VCaP (cell line): ENCODE measurements around the gene PDIA3.

Experiments used
- H3K27ac ChIP-seq: fragments of 450-650 bp; 2 replicates; pipeline ENCODE4 v1.5.1; 2017
- CTCF ChIP-seq: fragments of 450-650 bp; conservative IDR thresholded peaks from 2 replicates; pipeline ENCODE4 v1.5.1; 2017; ENCODE audit warnings: mild to moderate bottlenecking, moderate library complexity

The PDIA3 gene

GRCh38 chr15:43791993-43792760 is 45.9 kb downstream of the PDIA3 start, which contains the start of gene SERF2:
Gene SERF2 (plus strand): TSS chr15:43792320. CDS start chr15:43792377, 57 bp downstream.
- no peak for TF ChIP-seq CTCF
- peak within 1 kb of the TSS; percentile 93 for H3K27ac ChIP-seq

- no peak for TF ChIP-seq CTCF
- H3K27ac ChIP-seq: peak overlapping the region; percentile 93
Measured at GRCh38 chr15:43792761-43793476, 46.7 kb downstream of the PDIA3 start.

- peak overlapping the region; percentile 93 for H3K27ac ChIP-seq
- TF ChIP-seq CTCF: no peak
Measured at GRCh38 chr15:43793647-43794046, 47.4 kb downstream of the PDIA3 start.

- peak overlapping the region; percentile 93 for H3K27ac ChIP-seq
- TF ChIP-seq CTCF: no peak
Measured at GRCh38 chr15:43794269-43795037, 48.2 kb downstream of the PDIA3 start.

GRCh38 chr15:43795197-43795596 is 49.0 kb downstream of the PDIA3 start:
- TF ChIP-seq CTCF: no peak
- H3K27ac ChIP-seq: peak overlapping the region; percentile 93

- no peak for TF ChIP-seq CTCF
- peak overlapping the region; percentile 93; the same call in 1 of the 2 replicates for H3K27ac ChIP-seq
Measured at GRCh38 chr15:43795997-43796396, 49.8 kb downstream of the PDIA3 start.

- H3K27ac ChIP-seq: peak overlapping the region; percentile 93; the same call in 1 of the 2 replicates
- TF ChIP-seq CTCF: no peak
Measured at GRCh38 chr15:43796566-43796965, 50.3 kb downstream of the PDIA3 start.
